ENCODE results near the gene GDAP1L1.
"Not testable (repeated sequence)": the region's sequence is repeated elsewhere in the genome, so short reads cannot be mapped to it uniquely, and the experiment has no call there.

The GDAP1L1 gene

GRCh38 chr20:44219170-44219730 lies 27.9 kb upstream of the GDAP1L1 start:
- no peak for FAIRE-seq

DNA sequence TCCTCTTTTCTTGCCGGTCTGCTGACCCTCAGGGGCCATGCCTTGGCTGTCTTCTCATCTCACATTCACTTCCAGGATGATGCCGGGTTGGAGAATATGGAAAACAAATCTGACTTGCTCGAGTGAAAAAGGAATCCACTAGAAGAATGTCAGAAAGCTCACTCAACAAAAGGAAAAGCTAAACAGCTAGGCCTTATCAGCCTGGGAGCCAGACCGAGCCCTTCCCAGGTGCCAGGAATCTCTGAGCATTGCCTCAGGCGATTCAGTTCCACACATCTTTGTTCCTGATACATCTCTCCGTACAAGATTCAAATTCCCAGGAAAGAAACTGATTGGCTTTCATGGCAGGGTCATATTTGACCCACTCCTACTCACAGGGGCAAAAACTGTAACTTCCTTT lies 27.3 kb upstream of the GDAP1L1 start:
- DNase-seq (ENCODE audit: low spot score) (no peak), FAIRE-seq (no peak)

More at GRCh38 chr20:44219170-44219730, 27.9 kb upstream of the GDAP1L1 start:
- DNase-seq (ENCODE audit: low spot score) = no peak

- FAIRE-seq (no peak), DNase-seq (ENCODE audit: low spot score) (no peak)
Measured at GRCh38 chr20:44221368-44221954, 25.6 kb upstream of the GDAP1L1 start.

DNA sequence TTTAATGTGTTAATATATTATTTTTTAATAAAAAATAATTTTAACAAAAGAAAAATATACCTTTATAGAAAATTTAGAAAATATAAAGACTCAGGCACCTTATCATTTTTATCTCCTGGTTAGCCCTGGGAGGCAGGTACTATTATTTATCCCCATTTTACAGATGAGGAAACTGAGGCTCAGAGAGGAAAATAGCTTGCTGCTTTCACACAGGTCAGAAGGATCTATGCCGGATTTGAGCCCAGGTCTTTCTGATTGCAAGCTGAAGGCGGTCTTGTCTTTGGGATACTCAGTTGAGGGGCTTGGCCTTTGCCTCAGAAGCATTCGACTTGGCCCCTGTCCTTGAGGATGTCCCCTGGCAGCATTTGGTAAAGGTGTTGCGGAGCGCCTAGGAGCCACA lies 25.1 kb upstream of the GDAP1L1 start:
- DNase-seq (ENCODE audit: low spot score) (no peak), FAIRE-seq (no peak)

GRCh38 chr20:44222633-44223368 lies 24.3 kb upstream of the GDAP1L1 start:
- no peak for DNase-seq (ENCODE audit: low spot score)
- FAIRE-seq = peak; percentile 85

GRCh38 chr20:44223721-44224120 lies 23.4 kb upstream of the GDAP1L1 start:
- DNase-seq (ENCODE audit: low spot score) (no peak), FAIRE-seq (no peak)

GRCh38 chr20:44224637-44225036 lies 22.5 kb upstream of the GDAP1L1 start:
- DNase-seq (ENCODE audit: low spot score) = no peak
- no peak for FAIRE-seq

- no peak for FAIRE-seq
Measured at GRCh38 chr20:44228465-44229258, 18.4 kb upstream of the GDAP1L1 start.

DNA sequence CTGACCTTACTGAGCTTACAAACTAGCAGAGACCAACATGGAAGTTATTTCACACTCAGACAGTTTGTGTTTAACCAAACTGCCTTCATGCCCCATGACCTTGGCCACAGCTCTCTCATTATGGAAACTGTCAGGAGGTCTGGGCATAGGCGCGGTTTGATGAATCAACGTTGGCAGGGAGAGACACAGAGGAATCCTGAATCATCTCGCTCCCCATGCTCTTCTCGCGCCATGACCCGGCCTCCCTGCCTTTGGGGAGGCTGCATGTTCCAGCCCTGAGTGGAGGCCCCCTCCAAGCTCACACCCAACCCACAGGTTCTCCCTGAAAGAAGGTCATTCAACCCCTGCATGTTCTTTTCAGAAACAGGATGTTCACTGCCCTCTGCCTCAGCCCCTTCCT lies 15.9 kb upstream of the GDAP1L1 start:
- DNase-seq (ENCODE audit: low spot score) (no peak), FAIRE-seq (no peak)

More at GRCh38 chr20:44228465-44229258, 18.4 kb upstream of the GDAP1L1 start:
- no peak for DNase-seq (ENCODE audit: low spot score)

GRCh38 chr20:44231713-44232468 lies 15.2 kb upstream of the GDAP1L1 start:
- FAIRE-seq (peak; percentile 44), DNase-seq (ENCODE audit: low spot score) (no peak)

DNA sequence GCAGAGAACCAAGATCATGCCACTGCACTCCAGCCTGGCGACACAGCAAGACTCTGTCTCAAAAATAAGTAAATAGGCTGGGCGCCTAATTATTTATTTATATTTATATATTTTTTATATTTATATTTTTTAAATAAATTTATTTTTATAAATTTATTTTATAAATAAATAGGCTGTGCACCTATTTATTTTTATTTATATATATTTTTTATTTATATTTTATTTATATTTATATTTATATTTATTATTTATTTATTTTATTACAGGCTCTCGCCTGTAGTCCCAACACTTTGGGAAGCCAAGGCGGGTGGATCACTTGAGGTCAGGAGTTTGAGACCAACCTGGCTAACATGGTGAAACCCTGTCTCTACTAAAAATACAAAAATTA lies 14.6 kb upstream of the GDAP1L1 start:
- FAIRE-seq; DNase-seq (ENCODE audit: low spot score): not testable (repeated sequence)

GRCh38 chr20:44233436-44234016 lies 13.6 kb upstream of the GDAP1L1 start:
- DNase-seq (ENCODE audit: low spot score) = no peak

DNA sequence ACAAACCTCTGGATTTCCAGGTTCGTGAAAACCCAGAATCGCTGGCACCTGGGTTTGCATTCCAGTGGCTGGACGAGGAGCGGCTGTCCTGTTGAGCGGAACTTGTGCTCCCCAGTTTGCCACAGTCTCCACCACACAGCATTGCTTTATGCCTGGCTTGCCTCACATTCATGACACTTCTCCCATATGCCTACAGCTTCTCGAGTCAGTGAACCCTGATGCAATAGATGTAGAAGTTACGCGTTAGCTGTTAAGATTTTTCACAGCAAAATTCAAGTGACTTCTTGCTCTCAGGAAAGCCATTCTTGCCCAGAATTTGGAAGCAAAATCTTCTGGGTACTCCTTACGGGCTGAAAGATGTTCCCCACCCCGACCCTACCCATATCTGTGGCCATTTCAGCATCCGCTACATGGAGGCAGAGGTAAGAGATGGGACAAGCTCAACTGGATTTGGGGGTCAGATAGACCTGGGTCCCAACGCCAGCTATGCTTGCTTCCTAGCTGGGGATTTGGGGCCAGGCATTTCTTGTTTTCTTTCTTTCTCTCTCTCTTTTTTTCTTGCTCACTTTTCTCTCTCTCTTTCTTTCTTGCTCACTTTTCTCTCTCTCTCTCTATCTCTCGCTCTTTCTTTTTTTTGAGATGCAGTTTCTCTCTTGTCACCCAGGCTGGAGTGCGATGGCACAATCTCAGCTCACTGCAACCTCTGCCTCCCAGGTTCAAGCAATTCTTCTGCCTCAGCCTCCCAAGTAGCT lies 12.4 kb upstream of the GDAP1L1 start:
- no peak for DNase-seq (ENCODE audit: low spot score)
- FAIRE-seq = no peak

More at GRCh38 chr20:44233436-44234016, 13.6 kb upstream of the GDAP1L1 start:
- peak; percentile 71 for FAIRE-seq

- DNase-seq (ENCODE audit: low spot score) (no peak), FAIRE-seq (no peak)
Measured at GRCh38 chr20:44235702-44236101, 11.4 kb upstream of the GDAP1L1 start.

GRCh38 chr20:44236840-44237239 lies 10.3 kb upstream of the GDAP1L1 start:
- FAIRE-seq; DNase-seq (ENCODE audit: low spot score): not testable (repeated sequence)

GRCh38 chr20:44241796-44242195 lies 5.3 kb upstream of the GDAP1L1 start:
- no peak for FAIRE-seq
- DNase-seq (ENCODE audit: low spot score) = no peak

DNA sequence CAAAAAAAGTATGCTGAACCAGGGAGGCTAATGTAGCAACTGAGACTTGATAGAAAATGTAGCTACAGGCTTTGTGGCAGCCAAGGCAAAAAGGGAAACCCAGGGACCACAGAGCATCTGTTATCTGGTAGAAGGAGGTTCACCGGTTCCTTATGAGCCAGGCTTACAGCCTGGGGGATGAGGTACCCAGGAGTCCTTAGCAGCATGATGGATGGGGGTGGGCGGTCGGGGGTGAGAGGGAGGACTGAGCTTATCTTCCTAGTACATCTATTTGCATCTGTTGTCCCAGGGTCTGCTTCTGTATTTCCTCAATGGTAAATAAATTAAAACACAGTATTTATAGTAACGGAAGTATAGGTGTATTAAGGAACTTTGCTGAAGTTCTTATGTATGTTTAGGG lies 1.1 kb upstream of the GDAP1L1 start:
- FAIRE-seq (no peak), DNase-seq (ENCODE audit: low spot score) (no peak)

GRCh38 chr20:44247586-44248409 lies 690 bp downstream of the GDAP1L1 start:
- FAIRE-seq (no peak), DNase-seq (ENCODE audit: low spot score) (peak; percentile 88)

- no peak for FAIRE-seq
- no peak for DNase-seq (ENCODE audit: low spot score)
Measured at GRCh38 chr20:44248410-44248759, 1.3 kb downstream of the GDAP1L1 start.
